Smooth muscle cell (in vitro differentiated cells): ENCODE results near the gene SPAG9. TPM values are rescaled to one million over a fixed set of nuclear protein-coding genes. Genes with fewer than 3 reads are reported as not detected.
A peak's percentile ranks its signal among the peaks of the same experiment; 100 is the strongest.

Source experiments
- DNase-seq: peaks from one replicate; lab custom pipeline; 2025; ENCODE audit not compliant: unreplicated experiment; lab: John Stamatoyannopoulos, UW
- H2AFZ ChIP-seq: fragments of 200-600 bp; sonication (generic); 2 replicates; pipeline ENCODE4 v1.6.0; 2016; ENCODE audit warnings: antibody characterized with exemption, low read depth, mild to moderate bottlenecking
- H3F3A ChIP-seq: fragments of 200-600 bp; sonication (generic); 2 replicates; pipeline ENCODE4 v1.6.0; 2017; ENCODE audit warnings: antibody characterized with exemption, low read depth
- H3K27ac ChIP-seq: fragments of 200-600 bp; sonication (generic); 2 replicates; pipeline ENCODE4 v1.5.1; 2016; ENCODE audit warnings: low read depth, mild to moderate bottlenecking
- H3K27me3 ChIP-seq: fragments of 200-600 bp; sonication (generic); 2 replicates; pipeline ENCODE4 v1.6.1; 2016; ENCODE audit warnings: low read depth, mild to moderate bottlenecking
- H3K36me3 ChIP-seq: fragments of 200-600 bp; sonication (generic); 2 replicates; pipeline ENCODE4 v1.5.1; 2016; ENCODE audit warnings: low read depth
- H3K4me1 ChIP-seq: fragments of 200-600 bp; sonication (generic); 2 replicates; pipeline ENCODE4 v1.5.1; 2016; ENCODE audit warnings: low read depth
- H3K4me2 ChIP-seq: fragments of 200-600 bp; sonication (generic); 2 replicates; pipeline ENCODE4 v1.6.0; 2016; ENCODE audit warnings: mild to moderate bottlenecking
- H3K4me3 ChIP-seq: fragments of 200-600 bp; sonication (generic); 2 replicates; pipeline ENCODE4 v1.5.1; 2016; ENCODE audit warnings: mild to moderate bottlenecking
- H3K79me2 ChIP-seq: fragments of 200-600 bp; sonication (generic); 2 replicates; pipeline ENCODE4 v1.6.0; 2016; ENCODE audit warnings: low read depth, mild to moderate bottlenecking
- H3K9ac ChIP-seq: fragments of 200-600 bp; sonication (generic); 2 replicates; pipeline ENCODE4 v1.6.0; 2016; ENCODE audit warnings: low read depth
- H3K9me3 ChIP-seq: fragments of 200-600 bp; sonication (generic); replicated peaks from 2 replicates; pipeline ENCODE4 v1.5.1; 2016; ENCODE audit warnings: low read depth
- H4K20me1 ChIP-seq: fragments of 200-600 bp; sonication (generic); 2 replicates; pipeline ENCODE4 v1.6.0; 2016; ENCODE audit warnings: low read depth
- CTCF ChIP-seq: fragments of 200-600 bp; sonication (generic); IDR thresholded peaks from 2 replicates; pipeline ENCODE4 v1.5.1; 2017; ENCODE audit warnings: borderline replicate concordance, mild to moderate bottlenecking, antibody characterized with exemption; ENCODE audit not compliant: insufficient read depth, poor library complexity, severe bottlenecking
- WGBS: methylation state at CpG from one replicate; pipeline ENCODE4 v1.1.7; 2016; ENCODE audit warnings: low lambda C conversion rate; 5-methylcytosine and 5-hydroxymethylcytosine counted together
- polyA plus RNA-seq: library from polyadenylated mRNA; unstranded; fragments of >200 nt; fragmentation: Nextera tagmentation; extraction: Ambion mirVana; gene quantifications from 2 replicates; pipeline ENCODE4 v1.2.1, GENCODE V29; 2016
- total RNA-seq: library from RNA; depleted of rRNA; stranded (reverse); fragments of >200 nt; gene quantifications from 2 replicates; pipeline ENCODE4 v1.2.3, GENCODE V29; 2014

Gene SPAG9
- total and polyA plus RNA-seq, 2 experiments from 2014 or later = 29.1 to 64.8 TPM

DNA sequence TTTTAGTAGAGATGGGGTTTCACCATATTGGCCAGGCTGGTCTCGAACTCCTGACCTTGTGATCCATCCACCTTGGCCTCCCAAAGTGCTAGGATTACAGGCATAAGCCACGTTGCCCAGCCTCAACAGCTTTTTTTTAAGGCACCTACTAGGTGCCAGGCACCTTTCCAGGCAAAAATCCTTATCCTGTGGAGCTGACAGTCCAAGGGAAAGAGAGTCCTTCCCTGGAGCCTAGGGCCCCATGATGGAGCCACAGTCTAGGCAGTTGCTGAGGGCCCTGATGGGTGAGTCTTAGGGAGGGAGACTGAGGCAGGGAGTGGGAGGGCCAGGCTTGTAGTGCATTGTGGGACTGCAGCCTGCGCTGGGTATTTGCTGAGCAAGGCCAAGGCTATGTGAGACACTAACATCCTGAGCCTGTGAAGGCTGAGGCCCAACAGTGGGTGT is 174.9 kb downstream of the SPAG9 start:
- no peak for TF ChIP-seq CTCF
- no peaks in the 10 kb centered on the region for H3K79me2 ChIP-seq
- H3K36me3 ChIP-seq = no peaks in the 10 kb centered on the region
- H3K9ac ChIP-seq = no peak overlapping the region
- 88% methylated on average over 3 of the region's 3 CpGs for WGBS
- H3K9me3 ChIP-seq = no peaks in the 10 kb centered on the region
- no peak overlapping the region for H3K4me2 ChIP-seq
- no peak for DNase-seq
- no peaks in the 10 kb centered on the region for H4K20me1 ChIP-seq
- H3K27me3 ChIP-seq = no peaks in the 10 kb centered on the region
- peaks cover 5% of the 10 kb centered on the region for H3F3A ChIP-seq
- no peak overlapping the region for H2AFZ ChIP-seq
- H3K27ac ChIP-seq = no peak overlapping the region
- peaks cover 27% of the 10 kb centered on the region for H3K4me1 ChIP-seq
- H3K4me3 ChIP-seq = no peak overlapping the region

DNA sequence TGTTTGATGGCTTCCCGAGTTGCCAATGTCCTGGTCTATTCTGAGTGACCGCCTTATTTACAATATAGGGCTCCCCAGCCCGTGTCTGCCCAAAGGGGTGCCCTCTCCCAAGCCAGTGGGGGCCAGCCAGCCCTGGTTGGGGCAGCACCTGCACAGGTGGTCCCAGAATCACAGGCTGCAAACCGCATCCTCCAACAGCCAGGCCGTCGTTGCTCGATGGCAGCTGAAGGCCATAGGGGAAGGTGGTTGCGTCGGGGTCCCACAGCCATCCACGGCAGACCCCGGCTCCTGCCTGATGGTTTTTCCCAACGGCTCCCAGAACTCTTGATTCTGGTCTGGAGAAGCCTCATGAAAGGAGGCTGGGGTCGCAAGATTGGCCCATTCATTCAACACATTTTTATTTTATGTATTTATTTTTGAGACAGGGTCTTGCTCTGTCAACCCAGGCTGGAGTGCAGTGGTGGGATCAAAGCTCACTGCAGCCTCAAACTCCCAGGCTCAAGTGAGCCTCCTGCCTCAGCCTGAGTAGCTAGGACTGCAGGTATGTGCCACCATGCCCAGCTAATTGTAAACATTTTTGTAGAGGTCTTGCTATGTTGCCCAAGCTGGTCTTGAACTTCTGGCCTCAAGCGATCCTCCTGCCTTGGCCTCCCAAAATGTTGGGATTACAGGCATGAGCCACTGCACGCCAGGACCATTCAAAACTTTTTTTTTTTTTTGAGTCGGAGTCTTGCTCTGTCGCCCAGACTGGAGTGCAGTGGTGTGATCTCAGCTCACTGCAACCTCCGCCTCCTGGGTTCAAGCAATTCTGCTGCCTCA is 175.6 kb downstream of the SPAG9 start:
- no peak overlapping the region for H2AFZ ChIP-seq
- no peak for TF ChIP-seq CTCF
- 65% methylated on average over 15 of the region's 18 CpGs for WGBS
- no peaks in the 10 kb centered on the region for H3K27me3 ChIP-seq
- H3K9me3 ChIP-seq = no peaks in the 10 kb centered on the region
- no peaks in the 10 kb centered on the region for H4K20me1 ChIP-seq
- no peaks in the 10 kb centered on the region for H3K36me3 ChIP-seq
- no peaks in the 10 kb centered on the region for H3K79me2 ChIP-seq
- no peak overlapping the region for H3K9ac ChIP-seq
- H3F3A ChIP-seq = peaks cover 5% of the 10 kb centered on the region
- no peak overlapping the region for H3K27ac ChIP-seq
- H3K4me3 ChIP-seq = peak overlapping the region; percentile 50
- DNase-seq = no peak
- peaks cover 25% of the 10 kb centered on the region for H3K4me1 ChIP-seq
- H3K4me2 ChIP-seq = peak overlapping the region; percentile 91

DNA sequence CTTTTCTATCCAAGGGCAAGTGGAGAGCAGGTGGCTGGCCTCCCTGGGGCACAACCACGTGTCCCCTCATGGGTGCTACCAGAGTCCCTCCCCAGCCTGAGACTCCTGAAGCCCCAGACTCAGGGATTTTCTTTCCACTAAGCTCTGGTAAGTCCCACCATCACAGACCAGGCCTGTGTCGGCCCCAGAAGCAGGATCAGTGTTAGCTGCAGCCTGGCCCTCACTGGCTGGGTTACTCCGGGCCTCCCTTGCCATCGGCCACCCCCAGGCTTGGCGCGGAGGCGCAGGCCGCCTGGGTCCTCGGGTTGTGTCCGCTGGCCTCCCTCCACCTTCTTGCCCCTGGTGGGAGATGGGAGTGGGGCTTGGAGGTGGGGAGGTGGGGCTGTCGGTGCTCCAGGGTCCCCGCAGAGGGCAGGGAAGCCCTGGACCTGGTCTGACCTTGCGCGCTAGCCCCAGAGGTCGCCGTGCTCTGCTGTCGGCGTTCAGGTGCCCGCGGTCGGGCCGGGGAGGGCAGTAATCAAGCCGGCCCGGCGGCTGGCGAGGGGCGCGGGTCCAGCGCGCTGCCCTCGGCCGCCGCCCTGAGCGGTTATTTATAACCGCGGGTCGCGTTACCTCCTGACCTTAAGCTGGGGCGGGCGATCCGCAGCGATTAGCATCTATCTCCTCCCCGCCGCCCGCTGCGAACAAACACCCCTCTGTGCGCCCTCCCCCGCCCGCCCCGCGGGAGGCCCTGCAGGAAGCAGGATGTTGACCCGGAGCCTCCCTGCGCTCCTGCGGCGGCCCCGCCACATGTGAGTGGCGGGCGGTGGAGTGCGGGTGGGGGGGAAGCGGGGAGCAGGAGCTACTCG is 176.4 kb downstream of the SPAG9 start:
- Histone ChIP-seq H3K27me3 (no peaks in the 10 kb centered on the region), H3K4me2 (peak overlapping the region; percentile 91), H2AFZ (peak overlapping the region; percentile 69), H3K9ac (peak overlapping the region; percentile 22), H3K4me3 (peak overlapping the region; percentile 50), H3K4me1 (peaks cover 16% of the 10 kb centered on the region), H3K79me2 (no peaks in the 10 kb centered on the region), H3K9me3 (no peaks in the 10 kb centered on the region), H3K36me3 (no peaks in the 10 kb centered on the region), H4K20me1 (no peaks in the 10 kb centered on the region), H3K27ac (no peak overlapping the region), H3F3A (peaks cover 5% of the 10 kb centered on the region)
- WGBS = 13% methylated on average over 37 of the region's 61 CpGs
- TF ChIP-seq CTCF = no peak
- no peak for DNase-seq
